Ammon's horn (tissue), 1 donor: ENCODE results near the gene KIF3C.
"Not testable (repeated sequence)": the region's sequence is repeated elsewhere in the genome, so short reads cannot be mapped to it uniquely, and the experiment has no call there.

Source experiments
- DNase-seq: peaks from one replicate; pipeline ENCODE4 v3.0.0-alpha.2; 2016; ENCODE audit warnings: low spot score

The KIF3C gene

GRCh38 chr2:25999406-25999805 is 17.1 kb upstream of the KIF3C start:
- DNase-seq: not testable (repeated sequence)

DNA sequence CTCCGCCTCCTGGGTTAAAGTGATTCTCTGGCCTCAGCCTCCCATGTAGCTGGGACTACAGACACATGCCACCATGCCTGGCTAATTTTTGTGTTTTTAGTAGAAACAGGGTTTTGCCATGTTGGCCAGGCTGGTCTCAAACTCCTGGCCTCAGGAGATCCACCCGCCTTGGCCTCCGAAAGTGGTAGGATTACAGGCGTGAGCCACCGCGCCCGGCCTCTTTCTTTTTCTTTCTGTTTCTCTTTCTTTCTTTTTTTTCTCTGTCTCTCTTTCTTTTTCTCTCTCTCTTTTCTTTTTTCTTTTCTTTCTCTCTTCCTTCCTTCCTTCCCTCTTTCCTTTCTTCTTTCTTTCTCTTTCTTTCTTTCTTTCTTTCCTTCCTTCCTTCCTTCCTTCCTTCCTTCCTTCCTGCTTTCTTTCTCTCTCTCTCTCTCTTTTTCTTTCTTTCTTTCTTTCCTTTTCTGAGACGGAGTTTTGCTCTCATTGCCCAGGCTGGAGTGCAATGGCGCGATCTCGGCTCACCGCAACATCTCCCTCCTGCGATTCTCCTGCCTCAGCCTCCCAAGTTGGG is 16.6 kb upstream of the KIF3C start:
- not testable (repeated sequence) for DNase-seq

DNA sequence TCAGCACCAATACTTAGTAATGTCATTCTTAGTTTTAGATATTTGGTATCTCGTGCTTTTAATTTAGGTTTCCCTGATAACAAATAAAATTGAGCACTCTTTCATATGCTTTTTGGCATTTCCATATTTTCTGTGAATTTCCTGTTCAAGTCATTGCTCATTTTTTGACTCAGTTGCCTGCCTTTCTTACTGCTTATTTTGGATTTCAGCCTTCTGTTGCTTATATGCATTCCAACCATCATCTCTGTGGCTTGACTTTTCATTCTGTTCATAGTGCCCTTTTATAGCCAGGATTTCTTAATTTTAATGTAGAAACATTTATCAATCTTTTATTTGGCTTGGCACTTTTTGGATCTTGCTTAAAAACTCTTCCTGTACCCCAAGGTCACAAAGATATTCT is 14.5 kb upstream of the KIF3C start:
- no peak for DNase-seq

DNA sequence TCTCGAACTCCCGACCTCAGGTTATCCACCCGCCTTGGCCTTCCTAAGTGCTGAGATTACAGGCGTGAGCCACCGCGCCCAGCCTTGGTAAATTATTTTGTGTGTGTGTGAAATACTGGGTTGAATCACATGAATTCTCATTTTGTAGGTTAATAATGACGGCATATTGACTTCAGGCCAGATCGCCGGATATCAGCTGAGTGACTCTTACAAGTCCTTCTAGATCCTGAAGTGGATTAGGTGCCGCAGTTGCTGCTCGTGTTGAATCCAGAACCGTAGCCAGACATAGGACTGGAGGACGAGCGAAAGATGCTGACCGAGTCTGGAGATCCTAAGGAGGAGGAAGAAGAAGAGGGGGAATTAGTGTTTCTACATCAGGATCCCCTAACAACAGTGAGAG is 12.2 kb upstream of the KIF3C start:
- no peak for DNase-seq

GRCh38 chr2:25993049-25993448 is 10.8 kb upstream of the KIF3C start:
- no peak for DNase-seq

GRCh38 chr2:25992556-25992955 is 10.3 kb upstream of the KIF3C start:
- no peak for DNase-seq

DNA sequence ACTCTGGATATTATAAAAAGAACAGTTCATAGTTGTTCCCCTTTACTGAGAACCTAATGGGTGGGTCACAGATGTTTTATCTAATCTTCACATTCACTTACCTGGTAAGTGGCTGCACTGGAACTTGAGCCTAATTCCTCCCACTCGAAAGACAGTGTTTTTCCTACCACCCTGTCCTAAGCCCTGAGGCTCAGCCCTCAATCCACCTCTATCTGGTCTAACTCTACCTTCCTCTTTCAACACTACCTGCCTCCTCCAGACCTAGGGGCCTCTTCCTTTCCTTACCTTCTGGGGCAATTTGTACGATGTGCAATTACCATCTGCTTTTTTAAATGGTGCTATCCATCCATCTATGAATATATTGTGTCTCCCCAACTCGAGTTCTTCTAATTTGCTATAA is 9.7 kb upstream of the KIF3C start:
- DNase-seq: no peak

DNA sequence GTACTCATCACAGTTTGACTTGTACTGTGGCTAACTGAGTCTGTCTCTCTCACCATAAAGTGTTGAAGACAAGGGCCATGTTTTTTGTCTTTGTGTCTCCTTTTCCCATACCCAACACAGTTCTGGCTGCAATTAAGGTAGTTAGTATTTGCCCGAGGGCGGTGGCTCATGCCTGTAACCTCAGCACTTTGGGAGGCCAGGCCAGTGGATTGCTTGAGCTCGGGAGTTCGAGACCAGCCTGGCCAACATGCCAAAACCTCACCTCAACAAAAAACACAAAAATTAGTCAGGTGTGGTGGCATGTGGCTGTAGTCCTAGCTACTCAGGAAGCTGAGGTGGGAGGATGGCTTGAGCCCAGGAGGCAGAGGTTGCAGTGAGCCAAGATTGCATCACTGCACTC is 6.9 kb upstream of the KIF3C start:
- DNase-seq: no peak

- DNase-seq: no peak
Observed at GRCh38 chr2:25988134-25988533, 5.8 kb upstream of the KIF3C start.

DNA sequence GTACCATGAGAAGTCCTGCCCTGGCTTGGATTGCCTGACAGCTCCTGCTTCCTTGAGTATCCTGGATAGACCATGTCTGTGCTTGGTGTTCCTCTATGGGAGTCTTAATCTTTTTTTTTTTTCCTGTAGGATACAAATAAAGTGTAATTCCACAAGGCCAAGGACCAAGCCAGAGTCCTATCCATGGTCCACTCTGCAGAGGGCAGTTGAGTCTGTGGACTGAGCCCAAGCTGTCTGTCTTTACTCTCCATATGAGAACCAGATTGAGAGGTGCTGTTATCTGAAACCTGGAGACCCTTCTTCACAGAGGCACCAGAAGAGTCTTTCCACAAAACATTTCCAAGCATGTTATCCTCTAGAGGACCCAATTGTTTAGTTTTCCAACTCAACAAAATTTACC is 1.4 kb upstream of the KIF3C start:
- no peak for DNase-seq

DNA sequence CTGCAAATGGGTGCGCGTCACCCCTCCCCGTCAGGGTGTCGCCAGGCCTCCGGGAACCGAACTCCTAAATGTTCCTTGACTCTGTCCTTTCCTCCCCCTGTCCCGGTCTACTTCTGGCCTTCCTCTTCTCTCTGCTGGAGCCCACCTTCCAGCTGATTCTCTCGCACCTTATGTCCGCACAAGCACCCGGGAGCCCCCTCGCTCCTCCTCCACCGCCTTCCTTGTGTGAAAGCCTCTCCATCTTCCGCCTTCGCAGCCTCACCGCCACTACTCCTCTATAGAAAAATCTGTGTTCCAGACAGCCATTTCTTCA is 627 bp upstream of the KIF3C start:
- DNase-seq: no peak

GRCh38 chr2:25981596-25982272 is 563 bp downstream of the KIF3C start:
- DNase-seq: no peak

- DNase-seq: no peak
Observed at GRCh38 chr2:25980951-25981350, 1.3 kb downstream of the KIF3C start.

- DNase-seq: no peak
Observed at GRCh38 chr2:25980076-25980887, 2.0 kb downstream of the KIF3C start.

DNA sequence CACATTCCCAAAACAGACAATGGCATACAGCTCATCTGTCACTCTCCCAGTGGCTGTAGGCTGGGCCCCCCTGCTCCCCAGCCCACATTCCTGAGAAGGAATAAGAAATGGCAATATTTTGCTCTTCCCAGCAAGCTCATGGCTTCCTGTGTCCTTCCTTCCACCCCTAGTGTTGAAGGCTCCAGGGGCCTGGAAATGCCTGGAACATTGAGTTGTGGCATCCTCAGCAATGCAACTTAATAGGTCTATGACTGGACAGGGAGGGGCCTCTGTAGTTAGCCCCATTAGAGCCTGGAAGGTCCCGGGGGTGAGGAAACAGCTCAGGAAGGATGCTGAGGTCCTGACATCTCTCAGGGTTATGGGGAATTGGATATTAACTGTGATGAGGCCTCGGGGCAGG is 3.3 kb downstream of the KIF3C start:
- no peak for DNase-seq

DNA sequence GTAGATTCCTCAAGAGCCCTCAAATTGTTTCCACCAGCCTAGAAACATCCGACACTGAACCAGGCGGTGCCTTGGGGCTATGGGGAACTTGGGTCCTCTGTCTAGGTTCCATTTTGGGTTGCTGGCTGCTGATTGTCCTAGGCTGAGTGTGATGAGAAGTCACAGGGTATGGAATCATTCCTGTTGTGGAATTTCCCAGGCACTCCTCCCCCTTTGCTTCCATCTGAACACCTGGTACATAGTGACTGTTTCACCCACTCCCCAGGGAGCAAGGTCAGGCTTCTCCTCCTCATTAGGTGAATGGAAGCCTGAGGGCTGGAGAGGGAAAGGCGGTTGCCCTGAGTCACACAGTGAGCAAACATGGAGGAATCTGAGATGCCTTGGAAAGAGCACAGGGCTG is 4.5 kb downstream of the KIF3C start:
- no peak for DNase-seq

- no peak for DNase-seq
Observed at GRCh38 chr2:25976983-25977741, 5.1 kb downstream of the KIF3C start.

DNA sequence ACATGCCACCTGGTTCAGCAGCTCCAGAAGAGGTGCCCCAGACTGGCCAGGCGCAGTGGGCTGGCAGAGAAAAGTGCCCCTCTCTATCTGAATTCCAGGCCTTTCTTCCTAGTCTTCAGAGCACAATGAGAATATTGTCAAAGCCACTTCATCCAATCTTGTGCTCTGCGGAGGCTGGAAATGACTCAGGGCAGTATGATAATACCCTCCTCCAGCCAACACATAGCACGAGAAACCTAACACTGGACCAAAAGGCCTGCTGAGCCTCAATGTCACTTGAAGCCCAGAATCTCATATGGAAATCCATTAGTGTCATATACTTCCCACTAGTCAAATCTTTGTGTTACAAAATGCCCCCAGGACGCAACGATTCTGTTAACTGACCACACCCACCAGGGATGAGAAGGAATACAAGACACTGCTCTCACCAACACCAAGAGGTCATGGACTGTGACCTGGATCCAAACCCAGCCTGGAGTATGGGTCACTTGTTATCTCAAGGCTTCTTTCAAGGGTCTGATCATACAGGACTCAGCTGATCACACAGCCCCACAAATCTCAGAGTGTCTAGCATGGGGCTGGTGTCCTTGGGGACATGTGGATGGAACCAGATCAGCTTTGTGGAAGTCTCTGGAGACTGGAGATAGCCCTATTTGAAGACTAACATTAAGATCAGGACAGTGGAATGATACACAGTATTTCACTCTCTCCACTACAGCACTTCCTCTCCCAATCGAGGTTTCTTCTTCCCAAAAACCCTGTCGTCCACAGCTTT is 10.1 kb downstream of the KIF3C start:
- DNase-seq: no peak

- no peak for DNase-seq
Observed at GRCh38 chr2:25971596-25971995, 10.7 kb downstream of the KIF3C start.

DNA sequence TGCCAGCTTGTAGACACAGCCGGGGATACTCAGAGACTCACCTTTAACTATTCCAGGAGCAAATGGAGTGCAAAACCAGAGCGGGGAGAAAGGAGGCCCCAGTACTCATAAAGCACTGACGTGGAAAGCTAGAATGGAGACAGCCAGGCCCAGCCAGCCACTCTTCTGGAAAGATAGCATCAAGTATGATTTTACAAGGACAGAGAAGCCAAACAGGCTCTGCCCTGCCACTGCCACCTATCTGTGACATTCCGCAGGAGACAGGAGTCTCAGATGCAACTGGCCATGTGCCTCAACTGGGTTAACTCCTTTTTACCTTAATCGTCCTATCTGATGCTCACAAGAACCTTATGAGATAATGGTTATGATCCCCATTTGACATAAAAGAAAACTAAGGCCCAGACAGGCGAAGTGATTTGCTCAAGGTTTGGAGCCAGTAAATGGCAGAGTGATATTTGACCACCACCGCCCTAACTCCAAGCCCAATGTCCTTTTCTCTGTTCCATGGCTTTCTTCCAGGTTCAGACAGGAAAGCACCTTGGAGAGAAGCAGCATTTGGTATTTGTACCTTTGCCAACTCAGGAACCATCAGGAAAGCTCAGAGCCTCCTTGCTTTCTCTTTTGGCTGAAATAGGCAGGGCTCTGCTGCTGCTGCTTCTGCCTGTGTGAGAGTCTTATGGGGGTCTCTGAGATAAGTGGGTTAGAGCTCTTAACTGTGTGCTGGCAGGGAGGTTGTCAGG is 15.6 kb downstream of the KIF3C start:
- no peak for DNase-seq

DNA sequence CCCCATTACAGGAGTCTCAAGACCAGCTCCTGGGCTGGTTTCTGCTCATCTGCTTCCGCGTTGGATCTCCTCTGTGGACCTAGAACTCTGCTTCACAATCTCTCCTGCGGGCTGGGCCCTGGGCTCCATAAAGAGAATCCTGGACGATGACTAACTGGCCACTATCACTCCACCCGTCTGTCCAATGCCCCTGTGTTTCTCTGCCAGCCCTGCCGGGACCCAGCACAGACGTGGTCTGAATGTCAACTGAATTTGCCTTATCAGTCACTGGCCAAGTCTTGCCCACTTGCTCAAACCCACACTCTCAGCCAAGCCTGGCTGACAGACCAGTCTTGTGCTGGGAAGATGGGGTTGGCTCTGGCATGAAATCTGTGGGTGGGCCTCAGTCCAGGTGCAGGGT is 17.4 kb downstream of the KIF3C start:
- DNase-seq: peak; percentile 80
